Measurements from ENCODE around the gene TTLL13. TPM values are rescaled to one million over a fixed set of nuclear protein-coding genes. Genes with fewer than 3 reads are reported as not detected.

TTLL13 gene
- total and polyA plus RNA-seq, 10 donors: 0.03 to 1.8 (median 0.17) TPM; not detected in 3

GRCh38 chr15:90286678-90287077 is 37.3 kb downstream of the TTLL13 start:
- Histone ChIP-seq H3K27me3 (replicated peaks in 1 of 7) (no peaks in the 10 kb centered on the region), H3K4me3 (no peak overlapping the region), H3K4me1 (peaks cover 0 to 13% (median 3%) of the 10 kb centered on the region in 6 donors), H3K27ac (no peak overlapping the region), H3K36me3 (no peaks in the 10 kb centered on the region), H3K9me3 (no peaks in the 10 kb centered on the region)
- TF ChIP-seq CTCF (IDR thresholded peaks at IDR 0.05 in 8 of 11, conservative IDR thresholded peaks at IDR 0.05 in 3 of 11): peak in 10 of 11 experiments; percentile 20 to 67 (median 57)
- TF ChIP-seq POLR2A (IDR thresholded peaks at IDR 0.05): no peak
- no peak for DNase-seq
- intact Hi-C loops (cut with DNase I; ENCODE audit: low total_unique reads): no loop called here

- intact Hi-C loops (cut with DNase I; ENCODE audit: low total_unique reads): no loop called here
- H3K4me1 ChIP-seq: peaks cover 0 to 14% (median 3%) of the 10 kb centered on the region in 6 donors
- H3K27ac ChIP-seq: peak overlapping the region in 6 of 8 donors; percentile 22 to 52 (median 40)
- no peaks in the 10 kb centered on the region for H3K27me3 ChIP-seq (replicated peaks in 1 of 7)
- no peaks in the 10 kb centered on the region for H3K9me3 ChIP-seq
- no peak overlapping the region for H3K4me3 ChIP-seq
- TF ChIP-seq POLR2A (IDR thresholded peaks at IDR 0.05): no peak
- no peak for TF ChIP-seq POLR2AphosphoS5 (IDR thresholded peaks at IDR 0.05)
- TF ChIP-seq CTCF (IDR thresholded peaks at IDR 0.05 in 8 of 11, conservative IDR thresholded peaks at IDR 0.05 in 3 of 11): no peak
- no peak for DNase-seq
- WGBS, 5 donors: 11 to 24% (median 18%) methylated on average over 5 of the region's 5 CpGs
- H3K36me3 ChIP-seq: no peaks in the 10 kb centered on the region
These were observed 37.7 kb downstream of the TTLL13 start for GRCh38 chr15:90287101-90287500.

- no peaks in the 10 kb centered on the region for H3K27me3 ChIP-seq (replicated peaks in 1 of 7)
- 49 to 72% (median 65%) methylated on average over 6 of the region's 6 CpGs for WGBS, 5 donors
- no peak overlapping the region for H3K4me3 ChIP-seq
- H3K4me1 ChIP-seq: peaks cover 0 to 16% (median 3%) of the 10 kb centered on the region in 6 donors
- no peaks in the 10 kb centered on the region for H3K9me3 ChIP-seq
- TF ChIP-seq POLR2AphosphoS5 (IDR thresholded peaks at IDR 0.05): no peak
- TF ChIP-seq CTCF (IDR thresholded peaks at IDR 0.05 in 8 of 11, conservative IDR thresholded peaks at IDR 0.05 in 3 of 11): no peak
- TF ChIP-seq POLR2A (IDR thresholded peaks at IDR 0.05): no peak
- DNase-seq: no peak
- intact Hi-C loops (cut with DNase I; ENCODE audit: low total_unique reads): no loop called here
- H3K27ac ChIP-seq: peak overlapping the region in 5 of 8 donors; percentile 22 to 52 (median 36)
- no peaks in the 10 kb centered on the region for H3K36me3 ChIP-seq
These were observed 38.6 kb downstream of the TTLL13 start for GRCh38 chr15:90287946-90288345.

- DNase-seq: no peak
These were observed 42.5 kb downstream of the TTLL13 start for GRCh38 chr15:90291679-90292356.

More at GRCh38 chr15:90291679-90292356, 42.5 kb downstream of the TTLL13 start:
- TF ChIP-seq CTCF (IDR thresholded peaks at IDR 0.05 in 8 of 11, conservative IDR thresholded peaks at IDR 0.05 in 3 of 11): no peak
- no peak for TF ChIP-seq POLR2AphosphoS5 (IDR thresholded peaks at IDR 0.05)
- no peak for TF ChIP-seq POLR2A (IDR thresholded peaks at IDR 0.05)
- Histone ChIP-seq H3K4me1 (peaks cover 0 to 22% (median 9%) of the 10 kb centered on the region in 6 donors), H3K27me3 (replicated peaks in 1 of 7) (no peaks in the 10 kb centered on the region), H3K27ac (no peak overlapping the region), H3K36me3 (no peaks in the 10 kb centered on the region), H3K9me3 (no peaks in the 10 kb centered on the region), H3K4me3 (no peak overlapping the region)
- WGBS, 5 donors: 73 to 84% (median 81%) methylated on average over 16 of the region's 16 CpGs
- intact Hi-C loops (cut with DNase I; ENCODE audit: low total_unique reads): no loop called here

All from spleen (tissue), 11 donors.